ENCODE measurements around the gene CLMN.

The CLMN gene

DNA sequence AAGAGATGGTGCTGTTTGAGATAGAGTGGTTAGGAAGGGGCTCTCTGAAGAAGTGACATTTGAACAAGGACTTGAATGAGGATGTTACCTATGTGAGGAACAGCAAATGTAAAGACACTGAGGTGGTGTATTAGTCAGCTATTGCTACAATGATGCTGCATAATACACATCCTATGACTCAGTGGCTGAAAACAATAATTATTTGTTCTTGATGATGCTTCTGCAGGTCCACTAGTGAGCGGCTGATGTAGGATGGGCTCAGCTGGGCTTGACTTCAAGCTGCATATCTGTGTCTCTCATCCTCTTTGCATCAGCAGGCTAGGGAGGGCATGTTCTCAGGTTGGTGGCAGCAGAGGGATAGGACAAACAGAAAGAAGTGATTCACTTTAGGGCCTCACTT is 21.4 kb upstream of the CLMN start:
- no peak for DNase-seq (ENCODE audit: low spot score)

DNA sequence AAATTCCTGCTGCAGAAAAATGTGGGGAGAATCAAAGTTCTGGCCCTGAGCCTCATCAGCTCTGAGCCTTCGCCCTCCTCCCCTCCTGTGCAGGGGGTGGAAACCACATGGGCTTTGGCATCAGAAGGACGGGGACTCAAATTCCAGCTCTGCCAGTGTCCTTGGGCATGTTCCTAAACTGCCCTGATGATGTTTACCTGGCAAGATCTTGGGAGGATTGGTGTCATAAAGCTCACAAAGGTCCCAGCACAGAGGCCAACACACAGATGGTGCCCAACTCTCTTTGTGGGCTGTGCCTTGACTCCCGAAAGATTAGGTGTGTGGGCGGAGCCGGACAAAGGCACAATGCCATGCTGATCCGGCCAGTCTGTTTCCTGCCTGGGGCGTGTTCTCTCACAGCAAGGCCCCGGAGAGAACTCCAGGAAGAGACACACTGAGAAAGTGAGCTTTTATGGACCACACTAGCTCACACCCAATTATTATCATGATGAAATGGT is 20.5 kb upstream of the CLMN start:
- DNase-seq (ENCODE audit: low spot score) = no peak

DNA sequence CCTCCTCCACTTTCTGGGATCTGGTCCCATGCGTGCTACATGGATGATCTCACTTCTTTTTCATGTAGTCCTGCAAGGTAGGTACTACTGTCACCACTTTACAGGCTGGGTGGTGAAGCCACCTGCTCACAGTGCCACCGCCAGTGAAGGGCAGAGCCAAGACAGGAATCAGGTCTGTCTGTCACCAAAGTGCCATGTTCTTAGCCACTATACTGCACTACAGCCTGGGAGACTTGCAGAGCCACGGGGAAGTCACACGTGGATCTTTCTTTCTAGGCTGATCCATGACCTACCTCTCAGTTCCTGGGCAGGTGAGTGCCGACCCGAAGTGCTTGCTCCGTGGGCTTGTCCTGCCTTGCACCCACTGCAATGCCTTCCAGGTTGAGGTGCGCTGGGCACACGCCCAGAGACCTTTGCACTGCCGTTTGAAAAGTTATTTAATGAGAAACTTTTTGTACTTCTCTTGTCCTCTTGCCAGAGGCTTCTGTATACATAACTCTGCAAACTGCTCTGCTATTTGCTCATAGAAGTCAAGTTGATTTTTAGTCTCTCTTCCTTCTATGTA is 19.7 kb upstream of the CLMN start:
- DNase-seq (ENCODE audit: low spot score) = no peak

DNA sequence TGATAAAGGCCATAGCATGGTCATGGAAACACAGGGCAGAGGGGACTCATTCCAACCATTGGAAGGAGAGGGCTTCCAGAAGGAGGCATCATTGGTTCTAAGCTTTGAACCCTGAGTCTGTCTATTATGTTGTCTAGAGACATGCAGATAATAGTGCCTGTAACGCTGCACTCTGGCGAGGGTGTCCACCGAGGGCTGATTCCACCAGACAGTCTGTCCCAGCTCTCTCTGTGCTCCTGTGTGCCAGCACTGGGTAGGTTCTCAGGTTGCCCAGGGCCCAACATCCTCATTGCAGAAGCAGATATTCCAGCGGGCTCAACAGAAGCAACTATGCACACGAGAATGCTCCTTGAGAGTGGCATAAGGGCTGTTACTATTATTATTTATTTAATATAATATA is 18.7 kb upstream of the CLMN start:
- no peak for DNase-seq (ENCODE audit: low spot score)

DNA sequence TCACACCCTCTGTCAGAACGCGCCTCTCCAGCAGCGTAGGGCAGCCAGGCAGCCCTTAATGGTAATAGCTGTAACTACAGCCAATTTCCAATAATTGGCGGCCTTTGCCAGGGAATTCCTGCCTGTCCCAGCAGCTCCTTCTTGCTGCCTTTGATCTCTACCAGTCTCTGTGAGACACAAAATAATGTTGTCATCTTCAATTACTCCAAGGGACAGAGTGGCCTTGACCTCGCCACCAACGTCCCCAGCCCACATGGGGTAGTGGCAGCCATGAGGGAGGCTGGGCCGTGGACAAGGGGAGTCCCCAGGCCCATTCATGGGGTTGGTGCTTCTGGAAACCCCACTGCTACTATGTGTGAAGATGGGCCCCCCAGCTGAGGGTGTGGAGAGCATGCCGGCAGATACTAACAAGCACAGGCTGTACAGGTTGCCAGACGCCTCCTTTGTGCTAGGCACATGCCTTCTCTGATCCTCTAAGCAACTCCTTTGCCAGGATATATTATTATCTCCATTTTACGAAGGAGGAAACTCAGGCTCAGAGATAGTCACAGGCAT is 17.4 kb upstream of the CLMN start:
- DNase-seq (ENCODE audit: low spot score) = no peak

DNA sequence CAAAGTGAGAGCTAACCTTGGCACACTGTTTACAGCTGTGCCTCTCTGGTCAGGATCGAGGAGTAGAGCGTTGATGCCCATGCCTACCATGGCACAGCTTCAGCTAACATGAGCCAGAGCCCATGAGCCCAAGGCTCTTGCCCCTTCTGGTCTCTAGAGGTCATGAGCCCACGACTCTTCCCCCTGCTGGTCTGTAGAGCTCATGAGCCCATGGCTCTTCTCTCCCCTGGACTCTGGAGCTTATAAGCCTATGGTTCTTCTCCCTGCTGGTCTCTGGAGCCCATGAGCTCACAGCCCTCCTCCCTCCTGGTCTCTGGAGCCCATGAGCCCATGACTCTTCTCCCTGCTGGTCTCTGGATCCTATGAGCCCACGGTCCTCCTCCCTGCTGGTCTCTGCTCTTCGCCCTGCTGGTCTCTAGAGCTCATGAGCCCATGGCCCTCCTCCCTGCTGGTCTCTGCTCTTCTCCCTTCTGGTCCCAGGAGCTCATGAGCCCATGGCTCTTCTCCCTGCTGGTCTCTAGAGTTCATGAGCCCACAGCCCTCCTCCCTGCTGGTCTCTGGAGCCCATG is 16.6 kb upstream of the CLMN start:
- no peak for DNase-seq (ENCODE audit: low spot score)

DNA sequence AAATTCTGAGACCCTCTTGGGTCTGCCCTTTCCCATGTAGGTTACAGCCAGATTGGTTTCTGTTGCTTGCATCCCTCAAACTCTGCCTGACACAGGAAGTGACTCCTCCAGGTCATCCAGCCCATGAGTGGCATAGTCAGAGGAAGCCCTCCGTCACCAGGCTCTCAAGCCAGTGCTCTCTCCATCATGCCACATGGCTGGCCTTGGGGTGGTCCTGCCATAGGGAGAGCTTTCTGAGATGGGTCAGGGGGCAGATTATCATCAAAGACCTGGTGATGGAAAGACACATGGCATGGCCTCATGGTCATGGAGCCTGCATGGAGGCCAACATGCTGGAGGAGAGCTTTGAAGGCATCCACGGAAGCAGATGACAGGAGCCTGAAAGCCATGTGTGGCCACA is 15.4 kb upstream of the CLMN start:
- DNase-seq (ENCODE audit: low spot score) = no peak

DNA sequence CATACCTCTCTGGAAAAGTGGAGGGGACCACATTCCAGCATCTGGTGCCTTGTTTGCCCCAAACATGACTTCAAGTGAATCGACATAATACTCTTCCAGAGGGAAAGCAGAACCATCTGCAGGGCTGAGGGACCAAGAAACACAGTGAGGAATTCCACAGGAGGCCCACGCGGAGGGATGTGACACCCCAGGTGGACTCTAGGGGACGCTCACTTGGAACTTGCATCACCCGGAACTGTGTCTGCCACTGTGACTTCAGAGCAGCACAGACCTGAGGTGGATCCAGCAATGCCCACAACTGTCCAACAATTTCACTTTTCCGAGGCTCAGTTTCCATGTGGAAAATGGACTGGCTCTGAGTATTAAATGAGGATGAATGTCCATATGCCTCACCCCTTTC is 14.3 kb upstream of the CLMN start:
- DNase-seq (ENCODE audit: low spot score) = no peak

DNA sequence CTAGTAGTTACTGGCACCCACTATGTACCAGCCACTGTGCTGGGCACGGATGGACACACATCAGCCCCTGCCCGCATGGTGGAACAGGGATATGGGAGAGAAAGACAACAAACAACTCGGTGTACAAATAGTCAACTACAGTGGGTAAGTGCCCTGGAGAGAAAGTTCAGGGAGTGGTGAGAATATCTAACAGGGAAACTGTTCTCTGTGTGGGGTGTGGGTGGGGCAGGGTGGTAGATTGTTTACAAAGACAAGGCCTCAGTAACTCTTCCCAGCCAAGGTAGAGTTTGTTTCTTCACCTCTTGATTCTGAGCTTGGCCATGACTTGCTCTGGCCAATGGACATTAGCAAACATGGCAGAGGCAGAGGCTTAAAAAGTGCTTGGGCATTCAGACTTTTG is 12.9 kb upstream of the CLMN start:
- no peak for DNase-seq (ENCODE audit: low spot score)

DNA sequence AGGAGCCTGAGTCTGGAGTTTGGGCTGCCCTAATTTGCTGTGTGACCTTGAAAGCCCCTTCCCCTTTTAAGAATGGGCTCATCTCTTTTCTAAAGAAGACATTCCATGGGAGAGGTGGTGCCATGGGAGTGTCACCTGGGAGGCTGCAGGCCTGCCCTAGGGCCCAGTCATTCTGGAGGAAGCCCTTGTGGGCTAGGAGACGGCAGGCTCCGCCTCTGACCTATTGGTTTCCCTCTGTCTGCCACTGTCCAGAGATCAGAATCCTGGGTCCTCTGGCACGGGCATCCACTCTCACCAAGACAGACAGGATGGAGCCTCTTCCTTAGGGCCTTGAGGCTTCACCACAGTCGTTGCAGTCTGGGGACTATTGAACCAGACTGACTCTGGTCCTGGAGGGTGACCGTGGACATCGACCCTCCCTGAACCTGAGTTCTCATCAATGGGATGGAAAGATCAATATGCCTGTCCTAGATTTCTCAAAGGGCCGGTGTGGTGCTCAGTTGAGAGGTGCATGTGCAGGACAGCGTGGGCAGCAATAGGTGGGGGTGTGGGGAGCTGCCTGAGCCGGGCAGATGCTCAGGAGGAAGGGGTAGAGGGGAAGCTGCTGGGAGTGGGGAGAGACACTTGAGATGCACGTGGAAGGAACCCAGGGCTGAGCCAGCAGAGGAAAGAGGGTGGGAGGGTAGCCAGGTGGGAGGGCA is 12.2 kb upstream of the CLMN start:
- DNase-seq (ENCODE audit: low spot score) = no peak

DNA sequence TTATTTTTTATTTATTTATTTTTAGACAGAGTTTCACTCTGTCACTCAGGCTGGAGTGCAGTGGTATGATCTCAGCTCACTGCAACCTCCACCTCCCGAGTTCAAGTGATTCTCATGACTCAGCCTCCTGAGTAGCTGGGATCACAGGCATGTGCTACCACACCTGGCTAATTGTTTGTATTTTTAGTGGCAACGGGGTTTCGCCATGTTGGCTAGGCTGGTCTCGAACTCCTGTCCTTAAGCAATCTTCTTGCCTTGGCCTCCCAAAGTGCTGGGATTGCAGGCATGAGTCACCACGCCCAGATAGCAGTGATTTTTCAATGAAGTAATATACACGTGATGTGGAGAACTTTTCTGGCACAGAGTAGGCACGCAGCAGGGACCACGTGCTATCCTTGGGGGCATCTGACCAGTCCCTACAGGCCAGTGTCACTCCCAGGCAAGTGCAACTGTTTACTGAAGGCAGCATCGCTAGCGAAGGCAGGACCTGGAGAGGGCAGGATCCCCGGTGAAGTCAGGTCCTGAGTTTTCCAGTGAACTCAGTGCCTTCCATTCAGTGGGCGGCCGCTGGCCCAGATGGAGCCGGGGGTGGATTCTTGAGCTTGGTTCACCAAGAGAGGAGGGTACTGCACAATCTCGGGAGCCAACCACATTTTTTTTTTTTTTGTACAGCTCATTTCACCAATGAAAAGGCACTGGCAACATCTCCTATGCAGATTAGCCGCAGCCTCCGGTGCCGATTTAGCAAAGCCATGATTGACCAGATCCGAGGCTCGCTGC is 11.1 kb upstream of the CLMN start:
- no peak for DNase-seq (ENCODE audit: low spot score)

DNA sequence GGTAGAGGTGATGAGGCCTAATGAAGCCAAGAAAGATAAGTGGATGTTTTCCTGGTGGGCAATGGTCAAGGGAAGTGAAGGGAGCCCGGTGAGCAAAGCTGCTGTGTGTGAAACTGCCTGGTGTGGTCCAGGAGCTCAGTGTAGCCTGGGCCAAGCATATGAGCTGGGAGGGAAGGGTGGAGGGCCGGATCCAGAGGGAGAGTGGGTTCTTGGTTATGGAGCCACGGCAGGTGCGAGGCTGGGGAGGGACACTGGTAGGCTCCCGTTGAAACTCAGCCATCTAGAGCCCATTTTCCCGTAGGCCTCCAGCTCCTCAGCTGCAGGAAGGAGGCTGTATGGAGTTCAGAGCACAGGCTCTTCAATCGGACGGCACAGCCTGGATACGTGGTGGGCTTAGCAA is 10.2 kb upstream of the CLMN start:
- no peak for DNase-seq (ENCODE audit: low spot score)

DNA sequence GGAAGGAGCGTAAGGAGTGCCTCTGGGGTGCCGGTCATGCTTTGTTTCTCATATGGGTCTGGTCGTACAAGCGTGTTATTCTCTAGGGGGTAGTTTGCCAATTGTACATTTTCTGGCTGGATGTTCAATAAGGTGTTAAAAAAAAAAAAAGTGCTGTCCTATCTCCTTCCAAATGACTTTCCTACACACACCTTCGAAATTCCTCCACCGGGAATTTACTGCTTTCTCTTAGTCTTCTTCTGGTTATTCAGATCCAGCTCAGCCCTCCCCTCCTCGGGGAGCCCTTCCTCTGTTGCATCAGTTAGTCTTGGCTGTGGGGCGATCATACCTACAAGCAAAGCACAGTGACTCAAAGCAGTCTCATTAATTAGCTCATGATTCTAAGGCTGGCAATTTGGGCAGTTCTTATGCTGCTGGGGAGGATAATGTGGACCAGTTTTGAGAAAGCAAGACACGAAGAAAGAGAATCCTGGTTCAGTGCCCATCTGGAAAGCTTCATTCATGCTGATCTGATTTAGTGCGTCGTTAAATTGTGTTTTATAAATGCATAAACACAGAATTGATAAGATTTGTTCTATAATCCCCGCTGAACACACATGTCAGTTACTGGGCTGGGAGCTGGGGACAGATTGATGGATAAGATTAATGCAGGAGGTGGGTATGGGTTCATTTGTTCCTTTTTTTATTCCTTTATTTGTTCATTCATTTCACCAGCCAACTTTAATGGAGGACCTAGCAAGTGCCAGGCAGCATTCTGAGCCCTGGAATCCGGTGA is 9.2 kb upstream of the CLMN start:
- DNase-seq (ENCODE audit: low spot score) = no peak

DNA sequence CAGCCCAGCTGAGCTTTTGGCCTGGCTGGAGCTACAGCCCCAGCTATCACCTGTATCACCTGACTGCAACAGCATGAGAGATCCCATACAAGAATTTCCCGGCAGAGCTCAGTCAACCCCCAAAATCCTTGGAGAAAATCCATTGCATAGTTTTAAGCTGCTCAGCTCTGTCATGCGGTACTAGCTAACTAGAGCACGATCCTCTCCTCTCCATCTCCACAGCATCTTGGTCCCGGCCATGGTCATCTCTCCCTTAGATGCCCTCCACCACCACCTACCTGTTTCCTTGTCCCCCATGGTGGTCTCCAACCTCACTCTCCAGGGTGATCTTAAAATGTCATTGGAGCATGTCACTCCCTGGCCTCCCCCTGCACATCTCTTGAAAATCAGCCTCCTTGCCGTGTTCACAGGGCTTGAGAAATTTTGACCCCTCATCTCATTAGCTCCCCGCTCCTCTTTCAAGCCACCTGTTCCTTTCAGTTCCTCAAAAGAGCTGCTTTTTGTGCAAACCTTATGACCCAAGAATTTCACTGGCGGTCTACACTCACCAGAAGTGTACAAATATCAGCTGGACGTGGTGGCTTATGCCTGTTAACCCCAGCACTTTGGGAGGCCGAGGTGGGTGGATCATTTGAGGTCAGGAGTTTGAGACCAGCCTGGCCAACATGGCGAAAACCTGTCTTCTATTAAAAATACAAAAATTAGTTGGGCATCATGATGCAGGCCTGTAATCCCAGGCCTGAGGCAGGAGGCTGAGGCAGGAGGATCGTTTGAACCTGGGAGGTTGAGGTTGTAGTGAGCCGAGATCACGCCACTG is 8.1 kb upstream of the CLMN start:
- DNase-seq (ENCODE audit: low spot score) = no peak

DNA sequence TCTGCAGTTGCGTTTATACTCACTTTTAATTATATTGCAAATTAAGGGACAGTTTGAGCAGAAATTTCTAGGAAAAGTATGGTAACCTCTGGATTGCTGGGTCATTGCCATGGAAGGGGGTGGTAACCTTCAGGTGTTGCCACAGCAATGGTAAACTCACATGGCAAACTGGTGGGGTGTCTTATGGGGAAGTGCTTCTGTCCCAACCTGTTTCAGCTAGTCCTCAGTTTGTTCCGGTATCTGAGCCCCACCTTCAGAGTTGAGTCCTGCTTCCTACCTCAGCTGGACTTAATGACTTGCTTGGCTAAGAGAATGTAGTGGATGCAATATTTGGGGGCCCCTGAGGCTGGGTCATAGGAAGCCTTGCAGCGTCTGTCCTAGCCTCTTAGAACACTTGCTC is 7.3 kb upstream of the CLMN start:
- DNase-seq (ENCODE audit: low spot score) = no peak

DNA sequence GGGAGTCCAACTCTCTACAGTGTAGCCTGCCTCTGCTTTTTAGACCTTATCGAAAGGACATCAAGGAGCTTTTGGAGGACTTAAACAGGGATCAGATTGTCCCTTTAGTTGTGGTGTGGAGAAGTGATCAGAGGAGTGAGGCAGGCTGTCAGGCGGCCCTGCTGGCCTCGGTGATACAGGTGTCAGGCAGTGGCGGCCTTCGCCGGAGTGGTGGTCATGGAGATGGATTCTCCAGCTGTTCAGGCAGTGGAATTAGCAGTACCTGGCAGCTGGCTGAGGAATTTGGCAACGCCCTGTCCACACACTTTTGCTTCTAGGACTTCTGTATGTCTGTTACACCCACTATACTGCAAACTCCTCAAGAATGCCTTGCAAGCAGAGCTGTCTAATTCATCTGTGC is 4.2 kb upstream of the CLMN start:
- no peak for DNase-seq (ENCODE audit: low spot score)

DNA sequence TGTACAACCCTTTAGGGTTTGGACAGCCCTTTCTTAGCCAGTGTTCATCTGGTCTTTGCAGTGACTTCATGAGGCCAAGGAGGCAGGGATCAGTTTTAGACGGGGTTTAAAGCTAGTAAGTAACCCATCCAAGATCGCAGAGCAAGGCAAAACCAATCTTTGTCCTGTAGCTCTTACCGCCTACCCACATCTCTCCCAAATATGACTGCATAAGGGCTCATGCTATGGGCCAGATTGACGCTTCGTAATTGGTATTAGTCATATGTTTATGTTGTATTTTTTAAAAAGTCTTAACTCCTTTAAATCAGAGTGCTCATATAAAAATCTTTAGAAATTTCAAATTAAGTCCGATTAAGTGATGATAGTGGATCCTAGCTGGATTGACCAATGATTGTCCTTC is 3.7 kb upstream of the CLMN start:
- no peak for DNase-seq (ENCODE audit: low spot score)

DNA sequence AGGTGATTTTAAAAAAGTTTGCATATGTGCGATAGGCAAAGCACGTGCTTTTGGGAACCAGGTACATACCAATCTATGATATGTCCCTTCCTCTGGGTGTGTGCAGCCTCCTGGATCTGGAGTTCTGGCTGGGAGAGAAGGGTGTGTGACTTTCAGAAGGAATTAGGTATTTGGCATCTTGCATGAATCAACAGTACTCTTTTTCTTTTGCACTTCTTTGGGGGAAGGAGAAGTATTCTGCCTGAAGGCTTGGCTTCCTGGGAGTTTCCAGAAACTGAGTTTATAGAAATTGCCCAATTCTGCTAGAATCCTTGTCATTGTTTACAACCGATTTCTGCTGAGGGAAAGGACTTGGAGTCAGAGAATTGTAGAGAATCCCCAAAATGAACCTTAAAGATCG is 2.9 kb upstream of the CLMN start:
- no peak for DNase-seq (ENCODE audit: low spot score)

DNA sequence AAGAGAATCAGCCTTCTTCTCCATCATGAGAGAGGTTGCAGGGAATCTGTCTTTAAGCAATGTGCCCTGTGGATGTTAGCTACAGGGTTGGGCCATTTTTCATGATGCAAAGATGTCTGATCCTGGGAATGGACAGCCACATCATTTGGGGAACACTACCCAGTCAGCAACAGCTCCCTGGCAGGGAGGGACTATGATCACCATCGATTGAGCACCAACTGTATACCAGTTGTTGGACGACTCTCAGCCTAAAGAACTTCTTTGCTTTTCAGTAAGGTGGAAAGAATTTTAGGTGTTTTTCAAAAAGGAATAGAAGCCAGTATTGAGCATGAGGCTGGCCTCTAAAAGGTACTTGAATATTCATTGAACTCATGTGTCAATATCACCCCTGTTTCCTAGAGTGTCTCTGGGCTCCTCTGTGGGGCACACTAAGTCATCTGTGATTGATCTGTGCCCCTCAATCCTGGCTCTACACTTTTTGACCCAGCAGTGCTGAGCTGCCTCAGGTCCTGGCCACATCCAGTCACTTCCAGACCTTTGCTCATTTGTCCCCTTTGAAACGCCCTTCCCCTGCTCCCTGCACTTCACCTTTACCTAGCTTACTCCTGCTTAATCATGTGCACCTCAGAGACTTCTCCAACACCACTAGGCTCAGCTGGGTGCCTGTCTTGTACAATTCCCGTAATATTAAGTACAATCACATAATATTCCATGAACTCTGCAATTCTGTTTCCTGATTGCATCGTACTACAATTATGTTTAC is 2.2 kb upstream of the CLMN start:
- no peak for DNase-seq (ENCODE audit: low spot score)

DNA sequence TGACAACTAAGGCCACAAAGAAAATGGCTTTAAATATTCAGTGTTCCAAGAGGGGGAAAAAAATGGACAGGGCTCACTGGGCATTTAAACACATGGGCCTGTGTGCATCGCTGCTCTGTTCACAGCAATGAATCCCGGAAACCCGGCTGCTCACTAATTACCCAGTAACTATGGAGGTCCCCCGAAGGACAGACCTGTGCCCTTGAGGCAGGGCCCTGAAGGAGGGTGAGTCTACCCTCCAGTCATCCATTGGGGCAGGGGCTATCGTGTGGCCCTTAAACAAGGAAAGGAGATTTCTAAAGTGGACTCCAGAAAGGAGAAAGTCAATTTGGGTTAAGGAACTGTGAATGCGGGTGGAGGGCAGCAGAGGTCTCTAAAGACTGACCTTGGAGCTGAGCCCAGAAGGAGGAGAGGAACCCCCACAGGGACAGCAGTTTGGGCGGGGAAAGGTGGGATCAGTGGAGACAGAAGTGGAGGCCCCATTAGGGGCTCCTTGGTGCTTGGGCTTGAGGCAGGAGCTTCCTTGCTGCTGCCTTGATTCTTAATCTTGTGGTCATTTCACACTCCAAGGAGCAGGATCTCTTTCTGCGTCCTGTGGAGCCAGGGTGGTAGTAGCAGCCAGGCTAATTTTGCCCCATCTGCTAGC is 1.4 kb upstream of the CLMN start:
- DNase-seq (ENCODE audit: low spot score) = no peak

All from hepatic stellate cell (primary cell).